HL-60 (cell line): ENCODE data around the gene CASP7.
"Not testable (repeated sequence)": the region's sequence is repeated elsewhere in the genome, so short reads cannot be mapped to it uniquely, and the experiment has no call there.

Experiments
- DNase-seq, 2 experiments: peaks; one replicate each; pipeline ENCODE4 v3.0.0-alpha.2; 2010 to 2020; ENCODE audit warnings: low read depth in 1 of 2, low spot score in 1 of 2
- H3K27ac ChIP-seq: fragments of 250-450 bp; sonication (Bioruptor Pico); replicated peaks from 2 replicates; pipeline ENCODE4 v1.5.1; 2020; ENCODE audit warnings: mild to moderate bottlenecking, moderate library complexity
- H3K27me3 ChIP-seq: fragments of 250-450 bp; sonication (Bioruptor Pico); 2 replicates; pipeline ENCODE4 v1.5.1; 2021; ENCODE audit warnings: mild to moderate bottlenecking, moderate library complexity; ENCODE audit not compliant: insufficient read depth, poor library complexity, severe bottlenecking
- H3K4me3 ChIP-seq: replicated peaks from 2 replicates; pipeline ENCODE4 v1.5.1; 2011; ENCODE audit warnings: mild to moderate bottlenecking, control low read depth, low read length; ENCODE audit not compliant: insufficient read depth
- GABPA ChIP-seq: IDR thresholded peaks from 2 replicates; pipeline ENCODE4 v1.6.1; 2012; ENCODE audit warnings: low read depth
- POLR2AphosphoS5 ChIP-seq: IDR thresholded peaks from 2 replicates; pipeline ENCODE4 v1.6.1; 2012; ENCODE audit warnings: low read depth
- SPI1 ChIP-seq: IDR thresholded peaks from 2 replicates; pipeline ENCODE4 v1.6.1; 2012; ENCODE audit warnings: low read depth, mild to moderate bottlenecking, borderline replicate concordance
- TF ChIP-seq, protein P1 (sequence below): IDR thresholded peaks from one replicate; pipeline ENCODE4 v1.5.1; 2011; ENCODE audit warnings: low read length, control low read depth, inconsistent platforms; ENCODE audit not compliant: insufficient read depth
- TF ChIP-seq, protein P2 (sequence below): IDR thresholded peaks from 2 replicates; pipeline ENCODE4 v1.6.1; 2012; ENCODE audit warnings: low read depth; ENCODE audit not compliant: insufficient replicate concordance

The CASP7 gene

DNA sequence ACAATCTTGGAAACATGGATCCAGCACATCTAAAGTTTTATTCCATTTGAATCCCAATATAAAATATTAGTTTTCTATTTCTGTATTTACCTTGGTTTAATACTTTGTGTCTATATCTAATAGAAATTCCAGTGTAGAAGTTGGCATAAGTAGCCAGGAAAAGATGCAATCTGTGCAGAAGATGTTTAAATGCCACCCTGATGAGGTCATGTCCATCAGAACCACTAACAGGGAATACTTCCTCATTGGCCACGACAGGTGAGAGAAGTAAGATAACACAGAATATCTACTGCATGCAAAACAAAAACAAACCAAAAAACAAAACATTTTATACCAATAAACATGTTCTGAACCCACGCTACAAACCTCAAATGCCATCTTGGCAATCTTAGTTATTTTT is 87.5 kb downstream of the CASP7 start:
- DNase-seq, result no peak

DNA sequence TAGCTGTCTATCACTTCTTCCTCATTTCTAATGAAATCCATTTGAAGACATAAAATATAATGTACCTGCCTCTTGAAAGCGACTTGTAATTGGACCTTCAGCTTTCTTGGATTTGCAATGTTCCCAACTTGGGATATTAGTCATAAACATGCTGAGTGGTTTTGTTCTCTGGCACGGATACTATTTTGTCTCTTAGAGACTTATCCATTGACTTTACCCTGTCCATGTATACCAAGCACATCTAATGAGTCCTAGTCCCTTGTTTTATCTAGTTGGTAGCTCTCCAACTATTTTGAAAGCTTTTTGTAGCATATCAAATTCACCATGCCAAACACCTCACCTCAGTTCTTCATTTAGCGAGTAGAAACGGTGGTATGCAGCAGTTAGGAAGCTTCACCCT is 90.6 kb downstream of the CASP7 start:
- Histone ChIP-seq H3K27ac (no peak overlapping the region), H3K27me3 (peaks cover 16% of the 10 kb centered on the region), H3K4me3 (no peak overlapping the region)
- TF ChIP-seq, protein P1, sequence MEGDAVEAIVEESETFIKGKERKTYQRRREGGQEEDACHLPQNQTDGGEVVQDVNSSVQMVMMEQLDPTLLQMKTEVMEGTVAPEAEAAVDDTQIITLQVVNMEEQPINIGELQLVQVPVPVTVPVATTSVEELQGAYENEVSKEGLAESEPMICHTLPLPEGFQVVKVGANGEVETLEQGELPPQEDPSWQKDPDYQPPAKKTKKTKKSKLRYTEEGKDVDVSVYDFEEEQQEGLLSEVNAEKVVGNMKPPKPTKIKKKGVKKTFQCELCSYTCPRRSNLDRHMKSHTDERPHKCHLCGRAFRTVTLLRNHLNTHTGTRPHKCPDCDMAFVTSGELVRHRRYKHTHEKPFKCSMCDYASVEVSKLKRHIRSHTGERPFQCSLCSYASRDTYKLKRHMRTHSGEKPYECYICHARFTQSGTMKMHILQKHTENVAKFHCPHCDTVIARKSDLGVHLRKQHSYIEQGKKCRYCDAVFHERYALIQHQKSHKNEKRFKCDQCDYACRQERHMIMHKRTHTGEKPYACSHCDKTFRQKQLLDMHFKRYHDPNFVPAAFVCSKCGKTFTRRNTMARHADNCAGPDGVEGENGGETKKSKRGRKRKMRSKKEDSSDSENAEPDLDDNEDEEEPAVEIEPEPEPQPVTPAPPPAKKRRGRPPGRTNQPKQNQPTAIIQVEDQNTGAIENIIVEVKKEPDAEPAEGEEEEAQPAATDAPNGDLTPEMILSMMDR, result no peak
- TF ChIP-seq SPI1, result no peak
- no peak for TF ChIP-seq GABPA
- TF ChIP-seq POLR2AphosphoS5, result no peak
- TF ChIP-seq, protein P2, sequence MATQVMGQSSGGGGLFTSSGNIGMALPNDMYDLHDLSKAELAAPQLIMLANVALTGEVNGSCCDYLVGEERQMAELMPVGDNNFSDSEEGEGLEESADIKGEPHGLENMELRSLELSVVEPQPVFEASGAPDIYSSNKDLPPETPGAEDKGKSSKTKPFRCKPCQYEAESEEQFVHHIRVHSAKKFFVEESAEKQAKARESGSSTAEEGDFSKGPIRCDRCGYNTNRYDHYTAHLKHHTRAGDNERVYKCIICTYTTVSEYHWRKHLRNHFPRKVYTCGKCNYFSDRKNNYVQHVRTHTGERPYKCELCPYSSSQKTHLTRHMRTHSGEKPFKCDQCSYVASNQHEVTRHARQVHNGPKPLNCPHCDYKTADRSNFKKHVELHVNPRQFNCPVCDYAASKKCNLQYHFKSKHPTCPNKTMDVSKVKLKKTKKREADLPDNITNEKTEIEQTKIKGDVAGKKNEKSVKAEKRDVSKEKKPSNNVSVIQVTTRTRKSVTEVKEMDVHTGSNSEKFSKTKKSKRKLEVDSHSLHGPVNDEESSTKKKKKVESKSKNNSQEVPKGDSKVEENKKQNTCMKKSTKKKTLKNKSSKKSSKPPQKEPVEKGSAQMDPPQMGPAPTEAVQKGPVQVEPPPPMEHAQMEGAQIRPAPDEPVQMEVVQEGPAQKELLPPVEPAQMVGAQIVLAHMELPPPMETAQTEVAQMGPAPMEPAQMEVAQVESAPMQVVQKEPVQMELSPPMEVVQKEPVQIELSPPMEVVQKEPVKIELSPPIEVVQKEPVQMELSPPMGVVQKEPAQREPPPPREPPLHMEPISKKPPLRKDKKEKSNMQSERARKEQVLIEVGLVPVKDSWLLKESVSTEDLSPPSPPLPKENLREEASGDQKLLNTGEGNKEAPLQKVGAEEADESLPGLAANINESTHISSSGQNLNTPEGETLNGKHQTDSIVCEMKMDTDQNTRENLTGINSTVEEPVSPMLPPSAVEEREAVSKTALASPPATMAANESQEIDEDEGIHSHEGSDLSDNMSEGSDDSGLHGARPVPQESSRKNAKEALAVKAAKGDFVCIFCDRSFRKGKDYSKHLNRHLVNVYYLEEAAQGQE, result no peak
- DNase-seq, result no peak

More for the DNA sequence above, 87.5 kb downstream of the CASP7 start:
- Histone ChIP-seq H3K27ac (no peak overlapping the region), H3K27me3 (peaks cover 15% of the 10 kb centered on the region), H3K4me3 (no peak overlapping the region)
- TF ChIP-seq, protein P2, result no peak
- TF ChIP-seq GABPA, result no peak
- TF ChIP-seq SPI1, result no peak
- TF ChIP-seq, protein P1, result no peak
- no peak for TF ChIP-seq POLR2AphosphoS5

DNA sequence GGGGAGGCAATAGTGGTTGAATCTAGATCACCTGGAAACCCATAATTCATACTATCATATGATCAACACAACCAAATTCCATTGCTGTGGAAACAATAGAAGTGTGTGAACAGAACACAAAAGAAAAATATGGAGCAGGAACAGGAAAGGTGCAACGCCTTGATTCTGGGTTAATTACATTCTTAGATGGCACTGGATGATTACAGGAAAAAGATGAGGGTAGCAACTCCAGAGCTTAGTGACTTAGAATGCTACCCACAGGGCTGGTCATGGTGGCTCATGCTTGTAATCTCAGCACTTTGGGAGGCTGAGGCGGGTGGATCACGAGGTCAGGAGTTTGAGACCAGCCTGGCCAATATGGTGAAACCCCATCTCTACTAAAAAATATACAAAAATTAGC is 91.4 kb downstream of the CASP7 start:
- H3K27ac ChIP-seq, DNase-seq, H3K4me3 ChIP-seq: not testable (repeated sequence)
- H3K27me3 ChIP-seq, result peaks cover 18% of the 10 kb centered on the region

DNA sequence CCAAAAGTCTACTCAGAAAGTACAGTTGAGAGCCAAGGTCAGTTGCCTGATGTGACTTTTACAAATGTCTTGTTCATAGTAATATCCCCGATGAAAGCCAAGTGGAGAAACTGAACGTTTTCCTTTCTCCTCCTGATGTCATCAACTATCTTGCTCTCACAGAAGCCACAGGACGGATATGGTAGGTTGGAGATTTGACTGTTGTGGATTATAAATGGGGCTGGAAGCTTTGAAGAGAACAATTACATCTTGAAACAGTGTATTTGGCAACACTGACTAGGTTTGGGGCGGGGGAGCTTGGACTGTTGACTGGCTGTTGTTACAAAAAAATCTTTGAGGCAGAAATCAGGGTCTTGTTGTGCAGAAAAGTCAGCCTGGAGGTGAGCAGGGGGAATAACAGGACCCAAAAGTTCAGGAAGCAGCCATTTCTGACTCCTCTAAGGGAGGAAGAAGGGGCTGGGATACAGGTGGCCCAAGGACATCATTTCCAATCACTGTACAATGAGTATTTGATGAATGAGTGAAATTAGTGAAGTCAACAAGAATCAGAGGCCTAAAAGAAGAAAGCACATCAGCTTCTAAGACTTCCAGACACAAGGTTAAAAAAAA is 96.1 kb downstream of the CASP7 start:
- no peak for DNase-seq
- TF ChIP-seq GABPA, result no peak
- Histone ChIP-seq H3K27ac (no peak overlapping the region), H3K27me3 (peaks cover 10% of the 10 kb centered on the region), H3K4me3 (no peak overlapping the region)

DNA sequence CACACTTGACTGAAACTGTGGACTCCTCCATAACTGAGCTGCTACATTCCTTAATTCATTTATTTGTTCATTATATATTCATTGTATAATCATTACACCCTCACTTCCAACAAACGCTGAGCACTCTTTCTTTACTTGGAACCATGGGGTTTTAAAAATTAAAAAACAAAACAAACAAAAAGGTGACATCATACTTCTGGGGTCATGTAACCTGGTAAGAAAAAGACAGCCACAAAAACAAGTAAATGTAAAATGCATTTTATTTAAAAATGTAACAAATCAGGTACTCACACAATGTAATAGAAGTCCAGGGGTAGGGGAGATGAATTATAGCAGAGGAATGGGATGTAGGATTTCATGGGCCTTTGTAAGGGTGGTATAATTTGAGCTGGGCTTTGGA is 96.8 kb downstream of the CASP7 start:
- Histone ChIP-seq H3K27me3 (peaks cover 10% of the 10 kb centered on the region), H3K4me3 (no peak overlapping the region), H3K27ac (no peak overlapping the region)
- TF ChIP-seq SPI1, result no peak
- TF ChIP-seq GABPA, result no peak
- no peak for TF ChIP-seq POLR2AphosphoS5
- TF ChIP-seq, protein P1, result no peak
- TF ChIP-seq, protein P2, result no peak
- DNase-seq, result no peak
